ENCODE results near the gene FAR2. TPM values are rescaled to one million over a fixed set of nuclear protein-coding genes. Genes with fewer than 3 reads are reported as not detected.

The FAR2 gene
- total and polyA plus RNA-seq, 2 experiments from 2014 or later, result 18.7 to 22.6 TPM

DNA sequence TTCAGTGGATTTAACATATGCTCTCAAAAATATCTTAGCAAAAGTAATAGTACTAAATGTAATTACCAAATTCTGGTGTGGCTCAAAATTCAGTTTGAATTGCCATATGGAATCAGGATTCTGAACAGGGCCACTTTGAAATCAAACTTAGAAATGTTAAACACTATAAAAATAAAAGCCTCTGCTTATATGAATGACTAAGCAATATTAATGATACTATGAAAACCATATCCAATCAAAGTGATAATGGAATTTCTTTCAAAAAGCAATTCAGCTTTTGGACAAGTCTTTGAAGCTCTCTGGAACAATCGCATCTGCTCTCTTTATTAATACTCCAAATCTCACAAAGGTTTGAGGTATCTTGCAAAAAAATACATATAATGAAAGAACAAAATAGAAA, 180.3 kb downstream of the FAR2 start:
- H3F3A ChIP-seq (replicated peaks; ENCODE audit: low read depth), result no peaks in the 10 kb centered on the region
- no peak for DNase-seq (ENCODE audit: low spot score)
- H2AFZ ChIP-seq, result no peak overlapping the region
- no peak overlapping the region for H3K4me3 ChIP-seq
- no peak overlapping the region for H3K4me3 Mint-ChIP-seq
- H3K36me3 Mint-ChIP-seq (ENCODE audit: low read depth), result peaks cover 13% of the 10 kb centered on the region; the same call in 2 of the 3 replicates
- no peak for ATAC-seq
- no peaks in the 10 kb centered on the region for H3K4me1 ChIP-seq (ENCODE audit: insufficient read depth)
- no peaks in the 10 kb centered on the region for H3K79me2 ChIP-seq (replicated peaks; ENCODE audit: insufficient read depth)
- no peak overlapping the region for H3K27ac ChIP-seq (ENCODE audit: low read depth)
- peaks cover 17% of the 10 kb centered on the region for H3K9me3 Mint-ChIP-seq
- TF ChIP-seq, protein P1, sequence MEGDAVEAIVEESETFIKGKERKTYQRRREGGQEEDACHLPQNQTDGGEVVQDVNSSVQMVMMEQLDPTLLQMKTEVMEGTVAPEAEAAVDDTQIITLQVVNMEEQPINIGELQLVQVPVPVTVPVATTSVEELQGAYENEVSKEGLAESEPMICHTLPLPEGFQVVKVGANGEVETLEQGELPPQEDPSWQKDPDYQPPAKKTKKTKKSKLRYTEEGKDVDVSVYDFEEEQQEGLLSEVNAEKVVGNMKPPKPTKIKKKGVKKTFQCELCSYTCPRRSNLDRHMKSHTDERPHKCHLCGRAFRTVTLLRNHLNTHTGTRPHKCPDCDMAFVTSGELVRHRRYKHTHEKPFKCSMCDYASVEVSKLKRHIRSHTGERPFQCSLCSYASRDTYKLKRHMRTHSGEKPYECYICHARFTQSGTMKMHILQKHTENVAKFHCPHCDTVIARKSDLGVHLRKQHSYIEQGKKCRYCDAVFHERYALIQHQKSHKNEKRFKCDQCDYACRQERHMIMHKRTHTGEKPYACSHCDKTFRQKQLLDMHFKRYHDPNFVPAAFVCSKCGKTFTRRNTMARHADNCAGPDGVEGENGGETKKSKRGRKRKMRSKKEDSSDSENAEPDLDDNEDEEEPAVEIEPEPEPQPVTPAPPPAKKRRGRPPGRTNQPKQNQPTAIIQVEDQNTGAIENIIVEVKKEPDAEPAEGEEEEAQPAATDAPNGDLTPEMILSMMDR (conservative IDR thresholded peaks at IDR 0.05; ENCODE audit: low read depth in 2 of 2), result no peak
- TF ChIP-seq, protein P2, sequence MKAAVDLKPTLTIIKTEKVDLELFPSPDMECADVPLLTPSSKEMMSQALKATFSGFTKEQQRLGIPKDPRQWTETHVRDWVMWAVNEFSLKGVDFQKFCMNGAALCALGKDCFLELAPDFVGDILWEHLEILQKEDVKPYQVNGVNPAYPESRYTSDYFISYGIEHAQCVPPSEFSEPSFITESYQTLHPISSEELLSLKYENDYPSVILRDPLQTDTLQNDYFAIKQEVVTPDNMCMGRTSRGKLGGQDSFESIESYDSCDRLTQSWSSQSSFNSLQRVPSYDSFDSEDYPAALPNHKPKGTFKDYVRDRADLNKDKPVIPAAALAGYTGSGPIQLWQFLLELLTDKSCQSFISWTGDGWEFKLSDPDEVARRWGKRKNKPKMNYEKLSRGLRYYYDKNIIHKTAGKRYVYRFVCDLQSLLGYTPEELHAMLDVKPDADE (IDR thresholded peaks at IDR 0.05), result no peak
- TF ChIP-seq EZH2phosphoT487 (IDR thresholded peaks at IDR 0.05; ENCODE audit: unreplicated experiment) (no peak), JUNB (IDR thresholded peaks at IDR 0.05; ENCODE audit: unreplicated experiment) (no peak), ZNF114 (CRISPR knock-in tag; IDR thresholded peaks at IDR 0.05) (no peak), CREB1 (CRISPR knock-in tag; IDR thresholded peaks at IDR 0.05; ENCODE audit: low read depth) (no peak), ZNF331 (CRISPR knock-in tag; IDR thresholded peaks at IDR 0.05; ENCODE audit: low read depth) (no peak), POLR2AphosphoS5 (IDR thresholded peaks at IDR 0.05; ENCODE audit: low read depth) (no peak), NANOG (IDR thresholded peaks at IDR 0.05; ENCODE audit: borderline replicate concordance) (no peak), EZH2 (IDR thresholded peaks at IDR 0.05; ENCODE audit: low read depth, unreplicated experiment) (no peak), STAT1 (IDR thresholded peaks at IDR 0.05; ENCODE audit: unreplicated experiment) (no peak)
- TF ChIP-seq, protein P3, sequence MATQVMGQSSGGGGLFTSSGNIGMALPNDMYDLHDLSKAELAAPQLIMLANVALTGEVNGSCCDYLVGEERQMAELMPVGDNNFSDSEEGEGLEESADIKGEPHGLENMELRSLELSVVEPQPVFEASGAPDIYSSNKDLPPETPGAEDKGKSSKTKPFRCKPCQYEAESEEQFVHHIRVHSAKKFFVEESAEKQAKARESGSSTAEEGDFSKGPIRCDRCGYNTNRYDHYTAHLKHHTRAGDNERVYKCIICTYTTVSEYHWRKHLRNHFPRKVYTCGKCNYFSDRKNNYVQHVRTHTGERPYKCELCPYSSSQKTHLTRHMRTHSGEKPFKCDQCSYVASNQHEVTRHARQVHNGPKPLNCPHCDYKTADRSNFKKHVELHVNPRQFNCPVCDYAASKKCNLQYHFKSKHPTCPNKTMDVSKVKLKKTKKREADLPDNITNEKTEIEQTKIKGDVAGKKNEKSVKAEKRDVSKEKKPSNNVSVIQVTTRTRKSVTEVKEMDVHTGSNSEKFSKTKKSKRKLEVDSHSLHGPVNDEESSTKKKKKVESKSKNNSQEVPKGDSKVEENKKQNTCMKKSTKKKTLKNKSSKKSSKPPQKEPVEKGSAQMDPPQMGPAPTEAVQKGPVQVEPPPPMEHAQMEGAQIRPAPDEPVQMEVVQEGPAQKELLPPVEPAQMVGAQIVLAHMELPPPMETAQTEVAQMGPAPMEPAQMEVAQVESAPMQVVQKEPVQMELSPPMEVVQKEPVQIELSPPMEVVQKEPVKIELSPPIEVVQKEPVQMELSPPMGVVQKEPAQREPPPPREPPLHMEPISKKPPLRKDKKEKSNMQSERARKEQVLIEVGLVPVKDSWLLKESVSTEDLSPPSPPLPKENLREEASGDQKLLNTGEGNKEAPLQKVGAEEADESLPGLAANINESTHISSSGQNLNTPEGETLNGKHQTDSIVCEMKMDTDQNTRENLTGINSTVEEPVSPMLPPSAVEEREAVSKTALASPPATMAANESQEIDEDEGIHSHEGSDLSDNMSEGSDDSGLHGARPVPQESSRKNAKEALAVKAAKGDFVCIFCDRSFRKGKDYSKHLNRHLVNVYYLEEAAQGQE (IDR thresholded peaks at IDR 0.05; ENCODE audit: unreplicated experiment), result no peak
- TF ChIP-seq, protein P4, sequence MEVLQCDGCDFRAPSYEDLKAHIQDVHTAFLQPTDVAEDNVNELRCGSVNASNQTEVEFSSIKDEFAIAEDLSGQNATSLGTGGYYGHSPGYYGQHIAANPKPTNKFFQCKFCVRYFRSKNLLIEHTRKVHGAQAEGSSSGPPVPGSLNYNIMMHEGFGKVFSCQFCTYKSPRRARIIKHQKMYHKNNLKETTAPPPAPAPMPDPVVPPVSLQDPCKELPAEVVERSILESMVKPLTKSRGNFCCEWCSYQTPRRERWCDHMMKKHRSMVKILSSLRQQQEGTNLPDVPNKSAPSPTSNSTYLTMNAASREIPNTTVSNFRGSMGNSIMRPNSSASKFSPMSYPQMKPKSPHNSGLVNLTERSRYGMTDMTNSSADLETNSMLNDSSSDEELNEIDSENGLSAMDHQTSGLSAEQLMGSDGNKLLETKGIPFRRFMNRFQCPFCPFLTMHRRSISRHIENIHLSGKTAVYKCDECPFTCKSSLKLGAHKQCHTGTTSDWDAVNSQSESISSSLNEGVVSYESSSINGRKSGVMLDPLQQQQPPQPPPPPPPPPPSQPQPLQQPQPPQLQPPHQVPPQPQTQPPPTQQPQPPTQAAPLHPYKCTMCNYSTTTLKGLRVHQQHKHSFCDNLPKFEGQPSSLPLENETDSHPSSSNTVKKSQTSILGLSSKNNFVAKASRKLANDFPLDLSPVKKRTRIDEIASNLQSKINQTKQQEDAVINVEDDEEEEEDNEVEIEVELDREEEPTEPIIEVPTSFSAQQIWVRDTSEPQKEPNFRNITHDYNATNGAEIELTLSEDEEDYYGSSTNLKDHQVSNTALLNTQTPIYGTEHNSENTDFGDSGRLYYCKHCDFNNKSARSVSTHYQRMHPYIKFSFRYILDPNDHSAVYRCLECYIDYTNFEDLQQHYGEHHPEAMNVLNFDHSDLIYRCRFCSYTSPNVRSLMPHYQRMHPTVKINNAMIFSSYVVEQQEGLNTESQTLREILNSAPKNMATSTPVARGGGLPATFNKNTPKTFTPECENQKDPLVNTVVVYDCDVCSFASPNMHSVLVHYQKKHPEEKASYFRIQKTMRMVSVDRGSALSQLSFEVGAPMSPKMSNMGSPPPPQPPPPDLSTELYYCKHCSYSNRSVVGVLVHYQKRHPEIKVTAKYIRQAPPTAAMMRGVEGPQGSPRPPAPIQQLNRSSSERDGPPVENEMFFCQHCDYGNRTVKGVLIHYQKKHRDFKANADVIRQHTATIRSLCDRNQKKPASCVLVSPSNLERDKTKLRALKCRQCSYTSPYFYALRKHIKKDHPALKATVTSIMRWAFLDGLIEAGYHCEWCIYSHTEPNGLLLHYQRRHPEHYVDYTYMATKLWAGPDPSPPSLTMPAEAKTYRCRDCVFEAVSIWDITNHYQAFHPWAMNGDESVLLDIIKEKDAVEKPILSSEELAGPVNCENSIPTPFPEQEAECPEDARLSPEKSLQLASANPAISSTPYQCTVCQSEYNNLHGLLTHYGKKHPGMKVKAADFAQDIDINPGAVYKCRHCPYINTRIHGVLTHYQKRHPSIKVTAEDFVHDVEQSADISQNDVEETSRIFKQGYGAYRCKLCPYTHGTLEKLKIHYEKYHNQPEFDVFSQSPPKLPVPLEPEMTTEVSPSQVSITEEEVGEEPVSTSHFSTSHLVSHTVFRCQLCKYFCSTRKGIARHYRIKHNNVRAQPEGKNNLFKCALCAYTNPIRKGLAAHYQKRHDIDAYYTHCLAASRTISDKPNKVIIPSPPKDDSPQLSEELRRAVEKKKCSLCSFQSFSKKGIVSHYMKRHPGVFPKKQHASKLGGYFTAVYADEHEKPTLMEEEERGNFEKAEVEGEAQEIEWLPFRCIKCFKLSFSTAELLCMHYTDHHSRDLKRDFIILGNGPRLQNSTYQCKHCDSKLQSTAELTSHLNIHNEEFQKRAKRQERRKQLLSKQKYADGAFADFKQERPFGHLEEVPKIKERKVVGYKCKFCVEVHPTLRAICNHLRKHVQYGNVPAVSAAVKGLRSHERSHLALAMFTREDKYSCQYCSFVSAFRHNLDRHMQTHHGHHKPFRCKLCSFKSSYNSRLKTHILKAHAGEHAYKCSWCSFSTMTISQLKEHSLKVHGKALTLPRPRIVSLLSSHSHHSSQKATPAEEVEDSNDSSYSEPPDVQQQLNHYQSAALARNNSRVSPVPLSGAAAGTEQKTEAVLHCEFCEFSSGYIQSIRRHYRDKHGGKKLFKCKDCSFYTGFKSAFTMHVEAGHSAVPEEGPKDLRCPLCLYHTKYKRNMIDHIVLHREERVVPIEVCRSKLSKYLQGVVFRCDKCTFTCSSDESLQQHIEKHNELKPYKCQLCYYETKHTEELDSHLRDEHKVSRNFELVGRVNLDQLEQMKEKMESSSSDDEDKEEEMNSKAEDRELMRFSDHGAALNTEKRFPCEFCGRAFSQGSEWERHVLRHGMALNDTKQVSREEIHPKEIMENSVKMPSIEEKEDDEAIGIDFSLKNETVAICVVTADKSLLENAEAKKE (CRISPR knock-in tag; IDR thresholded peaks at IDR 0.05), result no peak
- H3K27me3 ChIP-seq (ENCODE audit: insufficient read depth), result no peaks in the 10 kb centered on the region
- no peaks in the 10 kb centered on the region for H3K4me1 Mint-ChIP-seq
- no peaks in the 10 kb centered on the region for H3K9me2 ChIP-seq (ENCODE audit: insufficient read depth)
- no peak overlapping the region for H3K27ac Mint-ChIP-seq
- peaks cover 4% of the 10 kb centered on the region for H3K36me3 ChIP-seq (ENCODE audit: insufficient read depth)
- no peak overlapping the region for H3K4me2 ChIP-seq
- H4K20me1 ChIP-seq (replicated peaks; ENCODE audit: insufficient read depth), result no peaks in the 10 kb centered on the region
- H3K27me3 Mint-ChIP-seq (ENCODE audit: insufficient read depth, low read depth, poor library complexity), result peaks cover 1% of the 10 kb centered on the region

Measured in GM23338 (cell line).